ENCODE data around the gene THEM4. TPM values are rescaled to one million over a fixed set of nuclear protein-coding genes. Genes with fewer than 3 reads are reported as not detected.
"Not testable (repeated sequence)": the region's sequence is repeated elsewhere in the genome, so short reads cannot be mapped to it uniquely, and the experiment has no call there.

THEM4 gene
- total RNA-seq, 1 donor from 2014 or later, result 14.9 TPM

GRCh38 chr1:151902858-151903257, 6.5 kb downstream of the THEM4 start:
- DNase-seq (ENCODE audit: low spot score) (no peak), ATAC-seq (no peak)

GRCh38 chr1:151900804-151901203, 8.5 kb downstream of the THEM4 start:
- ATAC-seq; DNase-seq (ENCODE audit: low spot score); intact Hi-C loops (cut with DNase I): not testable (repeated sequence)

More at GRCh38 chr1:151902858-151903257, 6.5 kb downstream of the THEM4 start:
- intact Hi-C loops (cut with DNase I), result no loop called here

GRCh38 chr1:151898519-151898991, 10.8 kb downstream of the THEM4 start:
- DNase-seq (ENCODE audit: low spot score) (no peak), ATAC-seq (no peak)
- intact Hi-C loops (cut with DNase I), result no loop called here

GRCh38 chr1:151897991-151898431, 11.3 kb downstream of the THEM4 start:
- intact Hi-C loops (cut with DNase I), result no loop called here
- ATAC-seq, result no peak
- DNase-seq (ENCODE audit: low spot score), result no peak

GRCh38 chr1:151893176-151893924, 16.0 kb downstream of the THEM4 start:
- intact Hi-C loops (cut with DNase I), result no loop called here
- ATAC-seq (no peak), DNase-seq (ENCODE audit: low spot score) (no peak)

- intact Hi-C loops (cut with DNase I), result no loop called here
- DNase-seq (ENCODE audit: low spot score) (no peak), ATAC-seq (no peak)
These were observed 17.1 kb downstream of the THEM4 start for GRCh38 chr1:151892190-151892589.

- DNase-seq (ENCODE audit: low spot score), result no peak
- intact Hi-C loops (cut with DNase I), result no loop called here
- ATAC-seq, result no peak
These were observed 17.8 kb downstream of the THEM4 start for GRCh38 chr1:151891512-151891911.

- ATAC-seq (no peak), DNase-seq (ENCODE audit: low spot score) (no peak)
- intact Hi-C loops (cut with DNase I), result no loop called here
These were observed 20.2 kb downstream of the THEM4 start for GRCh38 chr1:151888972-151889570.

GRCh38 chr1:151887028-151887427, 22.3 kb downstream of the THEM4 start:
- intact Hi-C loops (cut with DNase I), result no loop called here

GRCh38 chr1:151885479-151885878, 23.8 kb downstream of the THEM4 start:
- no peak for DNase-seq (ENCODE audit: low spot score)

More at GRCh38 chr1:151887028-151887427, 22.3 kb downstream of the THEM4 start:
- ATAC-seq (no peak), DNase-seq (ENCODE audit: low spot score) (no peak)

GRCh38 chr1:151884879-151885278, 24.4 kb downstream of the THEM4 start:
- ATAC-seq; DNase-seq (ENCODE audit: low spot score); intact Hi-C loops (cut with DNase I): not testable (repeated sequence)

More at GRCh38 chr1:151885479-151885878, 23.8 kb downstream of the THEM4 start:
- intact Hi-C loops (cut with DNase I), result no loop called here
- ATAC-seq, result no peak

- DNase-seq (ENCODE audit: low spot score); ATAC-seq; intact Hi-C loops (cut with DNase I): not testable (repeated sequence)
These were observed 24.9 kb downstream of the THEM4 start for GRCh38 chr1:151884445-151884844.

GRCh38 chr1:151883898-151884297, 25.4 kb downstream of the THEM4 start:
- ATAC-seq; intact Hi-C loops (cut with DNase I); DNase-seq (ENCODE audit: low spot score): not testable (repeated sequence)

GRCh38 chr1:151882918-151883317, 26.4 kb downstream of the THEM4 start:
- intact Hi-C loops (cut with DNase I); ATAC-seq; DNase-seq (ENCODE audit: low spot score): not testable (repeated sequence)

- intact Hi-C loops (cut with DNase I), result no loop called here
- DNase-seq (ENCODE audit: low spot score) (no peak), ATAC-seq (no peak)
These were observed 26.8 kb downstream of the THEM4 start for GRCh38 chr1:151882466-151882865.

GRCh38 chr1:151881479-151881878, 27.8 kb downstream of the THEM4 start:
- no peak for ATAC-seq
- intact Hi-C loops (cut with DNase I), result no loop called here
- DNase-seq (ENCODE audit: low spot score), result no peak

- DNase-seq (ENCODE audit: low spot score), result no peak
- no peak for ATAC-seq
- intact Hi-C loops (cut with DNase I), result no loop called here
These were observed 33.8 kb downstream of the THEM4 start for GRCh38 chr1:151875419-151876097.

- intact Hi-C loops (cut with DNase I); ATAC-seq; DNase-seq (ENCODE audit: low spot score): not testable (repeated sequence)
These were observed 36.5 kb downstream of the THEM4 start for GRCh38 chr1:151872776-151873175.

GRCh38 chr1:151871284-151872030, 37.9 kb downstream of the THEM4 start:
- DNase-seq (ENCODE audit: low spot score) (no peak), ATAC-seq (no peak)
- intact Hi-C loops (cut with DNase I), result no loop called here

Data from sciatic nerve (tissue), 2 donors.